CD14-positive monocyte (primary cell): ENCODE measurements around the gene ASTN1. TPM values are rescaled to one million over a fixed set of nuclear protein-coding genes. Genes with fewer than 3 reads are reported as not detected.
A peak's percentile ranks its signal among the peaks of the same experiment; 100 is the strongest.

Experiments used
- DNase-seq, 3 donors: peaks; one replicate each; pipeline ENCODE4 v3.0.0-alpha.2; 2011 to 2022
- H2AFZ ChIP-seq: 2 replicates; pipeline ENCODE4 v1.6.0; 2012; ENCODE audit warnings: mild to moderate bottlenecking, low read depth, low read length, inconsistent platforms; ENCODE audit not compliant: insufficient read depth, poor library complexity, severe bottlenecking
- H3K27ac ChIP-seq, 2 donors: 1 replicate in 1 of 2; 2 replicates in 1 of 2; pipeline ENCODE4 v1.5.1; 2012 to 2013; ENCODE audit warnings: low read length in 2 of 2, control low read depth in 1 of 2, inconsistent platforms in 1 of 2, low read depth in 1 of 2, mild to moderate bottlenecking in 1 of 2
- H3K27me3 ChIP-seq, 2 donors: one replicate each; pipeline versions ENCODE4 v1.6.0 to v1.6.1; 2011 to 2013; ENCODE audit warnings: low read length in 2 of 2; ENCODE audit not compliant: control insufficient read depth in 2 of 2, insufficient read depth in 2 of 2
- H3K36me3 ChIP-seq, 2 donors: replicated peaks in 1 of 2; 1 replicate in 1 of 2; 2 replicates in 1 of 2; pipeline versions ENCODE4 v1.5.1 to v1.6.1; 2012 to 2013; ENCODE audit warnings: low read length in 2 of 2, control low read depth in 1 of 2, inconsistent platforms in 1 of 2, mild to moderate bottlenecking in 1 of 2; ENCODE audit not compliant: insufficient read depth in 2 of 2, control insufficient read depth in 1 of 2
- H3K4me1 ChIP-seq, 2 donors: 1 replicate in 1 of 2; 2 replicates in 1 of 2; pipeline versions ENCODE4 v1.5.1 to v1.6.1; 2012 to 2013; ENCODE audit warnings: low read length in 2 of 2, control low read depth in 1 of 2, inconsistent platforms in 1 of 2, mild to moderate bottlenecking in 1 of 2, moderate library complexity in 1 of 2; ENCODE audit not compliant: insufficient read depth in 2 of 2, control insufficient read depth in 1 of 2
- H3K4me2 ChIP-seq: replicated peaks from 2 replicates; pipeline ENCODE3; 2012; ENCODE audit warnings: low read length, moderate library complexity, mild to moderate bottlenecking; ENCODE audit not compliant: poor library complexity, severe bottlenecking; ENCODE audit errors: extremely low read depth
- H3K4me3 ChIP-seq, 3 experiments: fragments of 200-600 bp in 1 of 3; sonication (generic) in 1 of 3; replicated peaks in 1 of 3; 1 replicate in 2 of 3; 2 replicates in 1 of 3; pipeline ENCODE4 v1.5.1; 2011 to 2013; ENCODE audit warnings: low read length in 3 of 3, mild to moderate bottlenecking in 3 of 3, control low read depth in 2 of 3, low read depth in 2 of 3, inconsistent platforms in 1 of 3, moderate library complexity in 1 of 3
- H3K79me2 ChIP-seq: 2 replicates; pipeline ENCODE4 v1.6.0; 2012; ENCODE audit warnings: mild to moderate bottlenecking, control low read depth, inconsistent platforms, low read length, moderate library complexity; ENCODE audit not compliant: insufficient read depth
- H3K9ac ChIP-seq: 2 replicates; pipeline ENCODE4 v1.6.0; 2017; ENCODE audit warnings: low read length, mild to moderate bottlenecking; ENCODE audit not compliant: insufficient read depth, poor library complexity, severe bottlenecking
- H3K9me3 ChIP-seq, 2 donors: replicated peaks in 1 of 2; 1 replicate in 1 of 2; 2 replicates in 1 of 2; pipeline versions ENCODE4 v1.5.1 to v1.6.1; 2012 to 2013; ENCODE audit warnings: low read length in 2 of 2, control low read depth in 1 of 2; ENCODE audit not compliant: control insufficient read depth in 1 of 2, insufficient read depth in 1 of 2
- H4K20me1 ChIP-seq: 2 replicates; pipeline ENCODE4 v1.6.0; 2012; ENCODE audit warnings: mild to moderate bottlenecking, low read length, control low read depth, moderate library complexity; ENCODE audit not compliant: insufficient read depth
- H3K27ac Mint-ChIP-seq, 7 donors: one replicate each; pipeline ENCODE4 v1.8.0; 2020; ENCODE audit warnings: mild to moderate bottlenecking in 7 of 7, mixed read lengths in 7 of 7, moderate library complexity in 6 of 7, inconsistent platforms in 2 of 7
- H3K27me3 Mint-ChIP-seq, 3 donors: one replicate each; pipeline ENCODE4 v1.8.0; 2021 to 2022; ENCODE audit warnings: low read depth in 3 of 3, mild to moderate bottlenecking in 3 of 3, mixed read lengths in 3 of 3, moderate library complexity in 3 of 3, inconsistent platforms in 1 of 3
- H3K36me3 Mint-ChIP-seq, 2 donors: one replicate each; pipeline ENCODE4 v1.8.0; 2020; ENCODE audit warnings: mixed read lengths in 2 of 2, inconsistent platforms in 1 of 2, mild to moderate bottlenecking in 1 of 2
- H3K4me1 Mint-ChIP-seq: one replicate; pipeline ENCODE4 v1.8.0; 2020; ENCODE audit warnings: mild to moderate bottlenecking, mixed read lengths
- H3K4me3 Mint-ChIP-seq, 2 donors: one replicate each; pipeline ENCODE4 v1.8.0; 2020; ENCODE audit warnings: mild to moderate bottlenecking in 2 of 2, mixed read lengths in 2 of 2, moderate library complexity in 1 of 2
- H3K9me3 Mint-ChIP-seq, 7 donors: one replicate each; pipeline ENCODE4 v1.8.0; 2020 to 2022; ENCODE audit warnings: mixed read lengths in 7 of 7, mild to moderate bottlenecking in 6 of 7, moderate library complexity in 6 of 7, inconsistent platforms in 2 of 7
- WGBS: methylation state at CpG from one replicate; pipeline ENCODE4 v1.1.5; 2013; ENCODE audit warnings: missing lambda C conversion rate; ENCODE audit not compliant: insufficient coverage; 5-methylcytosine and 5-hydroxymethylcytosine counted together
- intact Hi-C, 2 donors: fragments of 100-400 bp; cut with micrococcal nuclease; formaldehyde crosslinking; loops; one replicate each; pipeline versions ENCODE4 v1.15.0 to v1.15.1; 2023
- polyA minus RNA-seq: library from RNA; depleted of rRNA, polyadenylated mRNA; stranded (reverse); fragments of >200 nt; gene quantifications from 2 replicates; pipeline ENCODE4 v1.2.3, GENCODE V29; 2012
- polyA plus RNA-seq, 3 donors: library from polyadenylated mRNA; depleted of rRNA in 1 of 3; unstranded in 2 of 3; stranded (reverse) in 1 of 3; fragments of 300-500 nt in 2 of 3; fragments of >200 nt in 1 of 3; fragmentation: Illumina TruSeq in 2 of 3; gene quantifications; 1 replicate in 2 of 3; 2 replicates in 1 of 3; pipeline ENCODE4 v1.2.3, GENCODE V29; 2012 to 2021
- total RNA-seq, 12 experiments: library from RNA in 1 of 12; stranded (reverse) in 1 of 12; fragments of 120-200 nt in 1 of 12; gene quantifications; one replicate each; pipeline ENCODE4 v1.2.4 and lab custom pipeline; 2013 to 2026; ENCODE audit warnings: mixed read lengths in 6 of 12, inconsistent platforms in 1 of 12
- TF ChIP-seq, protein P1 (sequence below): fragments of 200-600 bp; IDR thresholded peaks from one replicate; pipeline ENCODE4 v1.8.0; 2022; ENCODE audit warnings: antibody characterized with exemption, mild to moderate bottlenecking

Gene ASTN1
- total RNA-seq (2013): 0.13 TPM
- polyA plus RNA-seq (not detected), polyA minus RNA-seq (not detected in 2 replicates), total RNA-seq (lab: John Stamatoyannopoulos, UW) (0 to 2.1 (median 0.08) reads per million in 11 experiments)

DNA sequence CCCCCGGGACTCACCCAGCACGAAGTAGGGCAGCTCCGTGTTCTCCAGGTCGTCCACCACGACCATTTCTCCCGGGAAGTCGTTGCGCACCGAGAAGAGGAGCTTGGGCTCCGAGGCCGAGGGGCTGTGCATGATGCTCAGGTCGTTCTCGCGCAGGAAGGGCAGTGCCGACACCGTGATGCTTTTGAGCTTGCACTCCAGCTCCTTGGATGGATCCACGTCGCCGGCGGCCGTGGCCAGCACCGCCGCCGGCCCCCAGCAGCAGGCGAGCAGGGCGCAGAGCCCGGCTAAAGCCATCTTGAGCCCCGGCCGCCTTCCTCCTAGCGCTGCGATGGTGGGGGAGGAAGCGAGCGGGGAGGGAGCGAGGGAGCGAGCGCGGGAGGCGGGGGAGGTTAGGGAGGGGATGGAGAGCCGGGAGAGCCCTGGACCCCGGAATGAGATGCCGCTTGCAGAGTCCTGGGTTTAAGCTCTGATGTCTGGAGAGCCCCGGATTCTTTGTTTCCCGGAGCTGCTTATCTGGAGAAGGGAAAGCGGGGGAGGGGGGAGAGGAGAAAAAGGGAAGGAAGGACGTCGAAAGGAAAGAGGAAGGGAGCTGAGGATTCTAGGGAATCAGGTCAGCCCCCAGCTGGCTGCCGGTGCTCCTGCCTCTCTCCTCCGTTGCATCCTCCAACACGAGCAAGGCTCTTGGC is at the start of gene ASTN1:
TSS of gene ASTN1 (minus strand) at position 333 of the 689 bp plus-strand sequence. CDS start at position 297, 36 bp downstream.
- Mint-ChIP-seq H3K9me3 (peaks cover 0 to 10% (median 6%) of the 10 kb centered on the region in 7 donors), H3K36me3 (peaks cover 0 to 3% of the 10 kb centered on the region in 2 donors), H3K4me3 (peak within 1 kb of the TSS in 1 of 2 donors; percentile 68), H3K27ac (no peak within 1 kb of the TSS), H3K27me3 (peaks cover 21 to 31% (median 22%) of the 10 kb centered on the region in 3 donors), H3K4me1 (no peaks in the 10 kb centered on the region)
- no peak within 1 kb of the TSS for H3K27ac ChIP-seq
- H4K20me1 ChIP-seq: no peaks in the 10 kb centered on the region
- H3K9me3 ChIP-seq: no peaks in the 10 kb centered on the region
- H3K4me2 ChIP-seq: no peak within 1 kb of the TSS
- no peak within 1 kb of the TSS for H2AFZ ChIP-seq
- intact Hi-C loops: no loop called here
- H3K4me1 ChIP-seq: no peaks in the 10 kb centered on the region
- H3K4me3 ChIP-seq: no peak within 1 kb of the TSS
- H3K79me2 ChIP-seq: no peaks in the 10 kb centered on the region
- peaks cover 17 to 39% of the 10 kb centered on the region in 2 donors for H3K27me3 ChIP-seq
- H3K36me3 ChIP-seq: no peaks in the 10 kb centered on the region
- no peak within 1 kb of the TSS for H3K9ac ChIP-seq
- no peak for DNase-seq
- TF ChIP-seq, protein P1, sequence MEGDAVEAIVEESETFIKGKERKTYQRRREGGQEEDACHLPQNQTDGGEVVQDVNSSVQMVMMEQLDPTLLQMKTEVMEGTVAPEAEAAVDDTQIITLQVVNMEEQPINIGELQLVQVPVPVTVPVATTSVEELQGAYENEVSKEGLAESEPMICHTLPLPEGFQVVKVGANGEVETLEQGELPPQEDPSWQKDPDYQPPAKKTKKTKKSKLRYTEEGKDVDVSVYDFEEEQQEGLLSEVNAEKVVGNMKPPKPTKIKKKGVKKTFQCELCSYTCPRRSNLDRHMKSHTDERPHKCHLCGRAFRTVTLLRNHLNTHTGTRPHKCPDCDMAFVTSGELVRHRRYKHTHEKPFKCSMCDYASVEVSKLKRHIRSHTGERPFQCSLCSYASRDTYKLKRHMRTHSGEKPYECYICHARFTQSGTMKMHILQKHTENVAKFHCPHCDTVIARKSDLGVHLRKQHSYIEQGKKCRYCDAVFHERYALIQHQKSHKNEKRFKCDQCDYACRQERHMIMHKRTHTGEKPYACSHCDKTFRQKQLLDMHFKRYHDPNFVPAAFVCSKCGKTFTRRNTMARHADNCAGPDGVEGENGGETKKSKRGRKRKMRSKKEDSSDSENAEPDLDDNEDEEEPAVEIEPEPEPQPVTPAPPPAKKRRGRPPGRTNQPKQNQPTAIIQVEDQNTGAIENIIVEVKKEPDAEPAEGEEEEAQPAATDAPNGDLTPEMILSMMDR: no peak
- 3% methylated on average over 45 of the region's 49 CpGs for WGBS

DNA sequence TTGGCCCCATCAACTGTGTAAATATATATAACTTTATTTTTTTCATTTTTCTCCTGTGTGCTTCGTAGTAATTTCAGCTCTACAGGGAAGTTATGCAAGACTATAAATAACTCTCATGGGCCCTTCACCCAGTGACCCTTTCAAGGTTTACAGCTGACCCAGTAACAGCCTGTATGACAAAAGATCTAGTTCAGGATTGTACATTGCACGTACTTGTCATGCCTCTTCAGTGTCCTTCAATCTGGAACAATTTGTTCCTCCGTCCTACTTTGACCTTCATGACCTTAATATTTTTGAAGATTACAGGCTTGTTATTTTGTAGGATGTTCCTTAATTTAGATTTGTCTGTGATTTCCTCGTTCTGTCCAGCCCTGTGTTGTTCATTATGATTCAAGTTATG is 46.7 kb upstream of the ASTN1 start:
- Mint-ChIP-seq H3K36me3 (no peaks in the 10 kb centered on the region), H3K9me3 (peaks cover 0 to 13% (median 3%) of the 10 kb centered on the region in 7 donors), H3K4me3 (no peak overlapping the region), H3K27ac (no peak overlapping the region), H3K27me3 (peaks cover 0 to 2% (median 0%) of the 10 kb centered on the region in 3 donors), H3K4me1 (no peaks in the 10 kb centered on the region)
- intact Hi-C loops: no loop called here
- Histone ChIP-seq H3K36me3 (no peaks in the 10 kb centered on the region), H4K20me1 (no peaks in the 10 kb centered on the region), H3K4me3 (no peak overlapping the region), H3K27ac (no peak overlapping the region), H3K4me1 (no peaks in the 10 kb centered on the region), H3K79me2 (no peaks in the 10 kb centered on the region), H3K9ac (no peak overlapping the region), H2AFZ (no peak overlapping the region), H3K4me2 (no peak overlapping the region), H3K27me3 (no peaks in the 10 kb centered on the region), H3K9me3 (no peaks in the 10 kb centered on the region)
- no peak for DNase-seq
- TF ChIP-seq, protein P1: no peak
- WGBS: no CpG with 5 or more reads among the region's 4 CpGs
